H9 (cell line): ENCODE results near the gene TRABD2B. TPM values are rescaled to one million over a fixed set of nuclear protein-coding genes. Genes with fewer than 3 reads are reported as not detected.

Experiments used
- DNase-seq: peaks from one replicate; pipeline ENCODE4 v3.0.0-alpha.2; 2017
- H2AFZ ChIP-seq: one replicate; pipeline ENCODE4 v1.6.1; 2013; ENCODE audit warnings: mild to moderate bottlenecking, low read length, control low read depth, moderate library complexity
- H2AK5ac ChIP-seq: 2 replicates; pipeline ENCODE4 v1.6.1; 2013; ENCODE audit warnings: low read length, control low read depth, mixed read lengths; ENCODE audit not compliant: insufficient read length
- H2BK120ac ChIP-seq: one replicate; pipeline ENCODE4 v1.6.1; 2013; ENCODE audit warnings: low read depth, mild to moderate bottlenecking, low read length, control low read depth, inconsistent platforms; ENCODE audit not compliant: poor library complexity, severe bottlenecking
- H2BK12ac ChIP-seq: 2 replicates; pipeline ENCODE4 v1.6.1; 2013; ENCODE audit warnings: low read length, control low read depth, mixed read lengths, low read depth; ENCODE audit not compliant: insufficient read length
- H2BK15ac ChIP-seq: 2 replicates; pipeline ENCODE4 v1.6.1; 2013; ENCODE audit warnings: low read depth, low read length, control low read depth
- H2BK20ac ChIP-seq: one replicate; pipeline ENCODE4 v1.6.1; 2013; ENCODE audit warnings: low read depth, mild to moderate bottlenecking, low read length, control low read depth, inconsistent platforms; ENCODE audit not compliant: poor library complexity, severe bottlenecking
- H2BK5ac ChIP-seq: 2 replicates; pipeline ENCODE4 v1.6.1; 2013; ENCODE audit warnings: low read length, control low read depth, mixed read lengths; ENCODE audit not compliant: insufficient read length
- H3K14ac ChIP-seq: 2 replicates; pipeline ENCODE4 v1.6.1; 2013; ENCODE audit warnings: low read length, control low read depth; ENCODE audit not compliant: insufficient read depth
- H3K18ac ChIP-seq: 2 replicates; pipeline ENCODE4 v1.6.1; 2013; ENCODE audit warnings: low read depth, mild to moderate bottlenecking, mixed read lengths, low read length, control low read depth; ENCODE audit not compliant: insufficient read length
- H3K23ac ChIP-seq: 2 replicates; pipeline ENCODE4 v1.6.1; 2013; ENCODE audit warnings: low read length, control low read depth, mixed read lengths, low read depth; ENCODE audit not compliant: insufficient read length
- H3K23me2 ChIP-seq: 2 replicates; pipeline ENCODE4 v1.6.1; 2013; ENCODE audit warnings: low read depth, mild to moderate bottlenecking, mixed read lengths, low read length, control low read depth; ENCODE audit not compliant: insufficient read length, poor library complexity, severe bottlenecking
- H3K27ac ChIP-seq: 2 replicates; pipeline ENCODE4 v1.5.1; 2013; ENCODE audit warnings: low read length, control low read depth, mixed read lengths, low read depth; ENCODE audit not compliant: insufficient read length
- H3K27me3 ChIP-seq: 2 replicates; pipeline ENCODE4 v1.6.1; 2013; ENCODE audit warnings: low read length, control low read depth, inconsistent platforms; ENCODE audit not compliant: insufficient read depth
- H3K4ac ChIP-seq: 2 replicates; pipeline ENCODE4 v1.6.1; 2013; ENCODE audit warnings: low read depth, mild to moderate bottlenecking, control low read depth, inconsistent platforms, low read length, moderate library complexity
- H3K4me1 ChIP-seq: 2 replicates; pipeline ENCODE4 v1.6.1; 2013; ENCODE audit warnings: low read length, control low read depth, inconsistent platforms; ENCODE audit not compliant: insufficient read depth
- H3K4me2 ChIP-seq: 2 replicates; pipeline ENCODE4 v1.6.1; 2013; ENCODE audit warnings: low read length, control low read depth, mixed read lengths; ENCODE audit not compliant: insufficient read length, insufficient read depth
- H3K56ac ChIP-seq: 2 replicates; pipeline ENCODE4 v1.6.1; 2013; ENCODE audit warnings: low read depth, mild to moderate bottlenecking, mixed read lengths, low read length, control low read depth; ENCODE audit not compliant: insufficient read length
- H3K79me1 ChIP-seq: 2 replicates; pipeline ENCODE4 v1.6.1; 2013; ENCODE audit warnings: low read depth, mild to moderate bottlenecking, moderate library complexity, low read length, control low read depth, inconsistent platforms; ENCODE audit not compliant: insufficient read depth, poor library complexity, severe bottlenecking
- H3K79me2 ChIP-seq: 2 replicates; pipeline ENCODE4 v1.6.1; 2013; ENCODE audit warnings: low read length, control low read depth, inconsistent platforms; ENCODE audit not compliant: insufficient read depth
- H3K9ac ChIP-seq: 2 replicates; pipeline ENCODE4 v1.6.1; 2013; ENCODE audit warnings: low read length, control low read depth, mixed read lengths; ENCODE audit not compliant: insufficient read length; ENCODE audit errors: extremely low read depth
- H3K9me3 ChIP-seq: one replicate; pipeline ENCODE4 v1.6.1; 2013; ENCODE audit warnings: low read depth, low read length, inconsistent platforms; ENCODE audit not compliant: control insufficient read depth
- H3T11ph ChIP-seq: one replicate; pipeline ENCODE4 v1.6.1; 2013; ENCODE audit warnings: mild to moderate bottlenecking, low read length, control low read depth, inconsistent platforms
- H4K20me1 ChIP-seq: one replicate; pipeline ENCODE4 v1.6.1; 2013; ENCODE audit not compliant: control insufficient read depth, insufficient read length, insufficient read depth
- H4K5ac ChIP-seq: 2 replicates; pipeline ENCODE4 v1.6.1; 2013; ENCODE audit warnings: low read depth, mild to moderate bottlenecking, mixed read lengths, low read length, control low read depth; ENCODE audit not compliant: insufficient read length
- H4K8ac ChIP-seq: replicated peaks from 2 replicates; pipeline ENCODE4 v1.6.1; 2013; ENCODE audit warnings: low read length, control low read depth, mixed read lengths, low read depth; ENCODE audit not compliant: insufficient read length
- H4K91ac ChIP-seq: 2 replicates; pipeline ENCODE4 v1.6.1; 2013; ENCODE audit warnings: low read depth, mild to moderate bottlenecking, moderate library complexity, mixed read lengths, low read length, control low read depth; ENCODE audit not compliant: insufficient read length
- H3K27ac Mint-ChIP-seq, 3 experiments: 2 replicates in 2 of 3; 3 replicates in 1 of 3; pipeline ENCODE4 v1.8.0; 2020 to 2021; ENCODE audit warnings: mixed read lengths in 3 of 3, mild to moderate bottlenecking in 1 of 3, moderate library complexity in 1 of 3
- H3K27me3 Mint-ChIP-seq: 2 replicates; pipeline ENCODE4 v1.8.0; 2021; ENCODE audit warnings: low read depth, mild to moderate bottlenecking, moderate library complexity, mixed read lengths
- H3K36me3 Mint-ChIP-seq, 3 experiments: 2 replicates in 2 of 3; 3 replicates in 1 of 3; pipeline ENCODE4 v1.8.0; 2020 to 2021; ENCODE audit warnings: low read depth in 3 of 3, mixed read lengths in 3 of 3; ENCODE audit not compliant: insufficient read depth in 1 of 3
- H3K4me1 Mint-ChIP-seq, 2 experiments: 2 replicates each; pipeline ENCODE4 v1.8.0; 2020; ENCODE audit warnings: mixed read lengths in 2 of 2
- H3K4me3 Mint-ChIP-seq, 2 experiments: 2 replicates in 1 of 2; 3 replicates in 1 of 2; pipeline ENCODE4 v1.8.0; 2020 to 2021; ENCODE audit warnings: mild to moderate bottlenecking in 2 of 2, mixed read lengths in 2 of 2, moderate library complexity in 1 of 2
- H3K9me3 Mint-ChIP-seq, 2 experiments: 2 replicates in 1 of 2; 3 replicates in 1 of 2; pipeline ENCODE4 v1.8.0; 2020; ENCODE audit warnings: mild to moderate bottlenecking in 2 of 2, mixed read lengths in 2 of 2, moderate library complexity in 1 of 2
- WGBS: extraction: QIAGEN DNeasy Blood & Tissue Kit; methylation state at CpG from one replicate; pipeline ENCODE4 v1.1.7; 2013; ENCODE audit warnings: missing lambda C conversion rate, low lambda C conversion rate, mixed read lengths; ENCODE audit not compliant: insufficient read length; ENCODE audit errors: extremely low coverage; 5-methylcytosine and 5-hydroxymethylcytosine counted together
- total RNA-seq: library from RNA; stranded (reverse); gene quantifications from 2 replicates; pipeline ENCODE4 v1.2.1, GENCODE V29; 2021
- TF ChIP-seq, protein P1 (sequence below): fragments of 200-600 bp; sonication (generic); conservative IDR thresholded peaks from 3 replicates; pipeline ENCODE4 v1.8.0; 2021; ENCODE audit warnings: antibody characterized with exemption, mild to moderate bottlenecking

The TRABD2B gene
- total RNA-seq, 1 experiment from 2014 or later: 2.3 TPM

DNA sequence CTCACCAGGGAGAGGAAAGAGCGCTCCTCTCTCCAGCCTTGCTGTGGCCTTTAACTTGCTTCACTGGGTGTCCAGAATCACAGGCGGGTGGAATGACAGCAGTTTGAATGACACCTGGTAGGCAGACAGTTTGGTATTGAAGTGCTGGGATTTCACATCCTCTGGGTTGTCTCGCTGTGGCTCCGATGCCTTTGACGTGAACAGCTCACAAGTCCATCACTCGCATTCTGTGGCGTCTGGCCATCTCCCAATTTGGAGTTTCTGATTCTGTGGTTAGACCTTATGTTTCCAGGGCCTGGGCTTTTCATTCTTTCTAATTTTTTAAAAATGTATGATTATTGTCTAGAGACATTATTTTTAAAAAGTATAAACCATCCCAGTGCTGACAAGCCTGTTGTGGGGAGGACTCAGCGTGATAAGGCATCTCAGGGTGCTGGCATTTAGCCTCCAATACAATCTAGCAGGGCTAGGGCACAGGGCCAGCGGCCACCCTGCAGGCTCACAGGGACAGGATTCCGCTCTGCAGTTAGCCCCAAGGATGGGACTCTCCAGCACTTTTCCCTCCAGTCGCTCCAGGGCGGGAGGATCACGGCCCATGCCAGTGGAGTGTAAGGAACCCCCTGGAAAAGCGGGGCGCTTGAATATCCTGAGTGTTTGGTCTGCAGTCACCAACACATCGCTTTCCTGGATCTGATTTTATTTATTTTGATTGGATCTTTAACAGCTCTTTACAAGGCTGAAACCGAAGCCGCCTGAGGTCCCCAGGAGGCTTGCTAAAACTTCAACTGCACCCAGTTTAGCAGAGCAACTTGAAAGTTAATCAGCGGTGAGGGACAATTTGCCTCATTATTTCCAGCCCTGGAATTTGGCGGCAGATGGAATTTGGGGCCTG lies 178.3 kb downstream of the TRABD2B start:
- H4K20me1 ChIP-seq: no peaks in the 10 kb centered on the region
- no peak overlapping the region for H4K91ac ChIP-seq

More for the DNA sequence above, 178.3 kb downstream of the TRABD2B start:
- Histone ChIP-seq H3K9me3 (no peaks in the 10 kb centered on the region), H2BK15ac (no peak overlapping the region), H3T11ph (no peak overlapping the region), H4K5ac (no peak overlapping the region), H3K79me1 (no peaks in the 10 kb centered on the region), H3K4me1 (no peaks in the 10 kb centered on the region; the same call in 1 of the 2 replicates), H3K4me2 (no peak overlapping the region), H3K79me2 (no peaks in the 10 kb centered on the region), H3K27me3 (no peaks in the 10 kb centered on the region), H2BK12ac (no peak overlapping the region), H2AFZ (no peak overlapping the region), H3K23me2 (no peaks in the 10 kb centered on the region), H3K23ac (no peak overlapping the region), H3K4ac (no peak overlapping the region), H3K9ac (no peak overlapping the region), H3K56ac (no peak overlapping the region), H2BK120ac (no peak overlapping the region), H2AK5ac (no peak overlapping the region), H4K8ac (no peak overlapping the region), H3K14ac (no peak overlapping the region), H2BK20ac (no peak overlapping the region), H2BK5ac (no peak overlapping the region), H3K27ac (no peak overlapping the region), H3K18ac (no peak overlapping the region)
- Mint-ChIP-seq H3K4me1 (peaks cover 15 to 24% of the 10 kb centered on the region in 2 experiments), H3K4me3 (no peak overlapping the region), H3K27me3 (no peaks in the 10 kb centered on the region), H3K36me3 (no peaks in the 10 kb centered on the region), H3K9me3 (no peaks in the 10 kb centered on the region), H3K27ac (peak overlapping the region in 1 of 3 experiments; percentile 56; a peak in 1 of 7 replicates)
- TF ChIP-seq, protein P1, sequence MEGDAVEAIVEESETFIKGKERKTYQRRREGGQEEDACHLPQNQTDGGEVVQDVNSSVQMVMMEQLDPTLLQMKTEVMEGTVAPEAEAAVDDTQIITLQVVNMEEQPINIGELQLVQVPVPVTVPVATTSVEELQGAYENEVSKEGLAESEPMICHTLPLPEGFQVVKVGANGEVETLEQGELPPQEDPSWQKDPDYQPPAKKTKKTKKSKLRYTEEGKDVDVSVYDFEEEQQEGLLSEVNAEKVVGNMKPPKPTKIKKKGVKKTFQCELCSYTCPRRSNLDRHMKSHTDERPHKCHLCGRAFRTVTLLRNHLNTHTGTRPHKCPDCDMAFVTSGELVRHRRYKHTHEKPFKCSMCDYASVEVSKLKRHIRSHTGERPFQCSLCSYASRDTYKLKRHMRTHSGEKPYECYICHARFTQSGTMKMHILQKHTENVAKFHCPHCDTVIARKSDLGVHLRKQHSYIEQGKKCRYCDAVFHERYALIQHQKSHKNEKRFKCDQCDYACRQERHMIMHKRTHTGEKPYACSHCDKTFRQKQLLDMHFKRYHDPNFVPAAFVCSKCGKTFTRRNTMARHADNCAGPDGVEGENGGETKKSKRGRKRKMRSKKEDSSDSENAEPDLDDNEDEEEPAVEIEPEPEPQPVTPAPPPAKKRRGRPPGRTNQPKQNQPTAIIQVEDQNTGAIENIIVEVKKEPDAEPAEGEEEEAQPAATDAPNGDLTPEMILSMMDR: no peak
- no CpG with 5 or more reads among the region's 20 CpGs for WGBS
- DNase-seq: no peak
